Neural progenitor cell (in vitro differentiated cells): ENCODE data around the gene FRYL. TPM values are rescaled to one million over a fixed set of nuclear protein-coding genes. Genes with fewer than 3 reads are reported as not detected.

Experiments
- DNase-seq: peaks from one replicate; pipeline ENCODE4 v3.0.0-alpha.2; 2016; ENCODE audit warnings: low spot score
- H2AFZ ChIP-seq: fragments of 200-600 bp; sonication (generic); replicated peaks from 2 replicates; pipeline ENCODE4 v1.6.1; 2016; ENCODE audit warnings: antibody characterized with exemption
- H3F3A ChIP-seq: fragments of 200-600 bp; sonication (generic); 2 replicates; pipeline ENCODE4 v1.6.1; 2016; ENCODE audit warnings: antibody characterized with exemption, low read depth
- H3K27ac ChIP-seq: fragments of 200-600 bp; sonication (generic); 2 replicates; pipeline ENCODE4 v1.5.1; 2016; ENCODE audit warnings: mild to moderate bottlenecking
- H3K27me3 ChIP-seq: fragments of 200-600 bp; sonication (generic); 2 replicates; pipeline ENCODE4 v1.6.1; 2016; ENCODE audit warnings: mild to moderate bottlenecking, moderate library complexity
- H3K36me3 ChIP-seq: fragments of 200-600 bp; sonication (generic); 2 replicates; pipeline ENCODE4 v1.5.1; 2016
- H3K4me1 ChIP-seq: fragments of 200-600 bp; sonication (generic); 2 replicates; pipeline ENCODE4 v1.6.1; 2016; ENCODE audit warnings: mixed run types
- H3K4me2 ChIP-seq: fragments of 200-600 bp; sonication (generic); 2 replicates; pipeline ENCODE4 v1.6.1; 2016
- H3K4me3 ChIP-seq: fragments of 200-600 bp; sonication (generic); 2 replicates; pipeline ENCODE4 v1.5.1; 2016
- H3K79me2 ChIP-seq: fragments of 200-600 bp; sonication (generic); 2 replicates; pipeline ENCODE4 v1.6.1; 2016; ENCODE audit warnings: low read depth
- H3K9ac ChIP-seq: fragments of 200-600 bp; sonication (generic); 2 replicates; pipeline ENCODE4 v1.6.1; 2016
- H3K9me3 ChIP-seq: fragments of 200-600 bp; sonication (generic); 2 replicates; pipeline ENCODE4 v1.5.1; 2016; ENCODE audit warnings: low read depth
- H4K20me1 ChIP-seq: fragments of 200-600 bp; sonication (generic); 2 replicates; pipeline ENCODE4 v1.6.1; 2016; ENCODE audit warnings: low read depth
- H3K27ac Mint-ChIP-seq: 3 replicates; pipeline ENCODE4 v1.8.0; 2021; ENCODE audit warnings: mixed read lengths
- H3K27me3 Mint-ChIP-seq: 2 replicates; pipeline ENCODE4 v1.8.0; 2022; ENCODE audit warnings: low read depth, mild to moderate bottlenecking, inconsistent platforms, moderate library complexity, mixed read lengths; ENCODE audit not compliant: insufficient read depth
- H3K36me3 Mint-ChIP-seq: 3 replicates; pipeline ENCODE4 v1.8.0; 2021; ENCODE audit warnings: mixed read lengths
- H3K4me1 Mint-ChIP-seq: 3 replicates; pipeline ENCODE4 v1.8.0; 2021; ENCODE audit warnings: mixed read lengths
- H3K4me3 Mint-ChIP-seq: 3 replicates; pipeline ENCODE4 v1.8.0; 2021; ENCODE audit warnings: mild to moderate bottlenecking, moderate library complexity, mixed read lengths
- H3K9me3 Mint-ChIP-seq: 3 replicates; pipeline ENCODE4 v1.8.0; 2020; ENCODE audit warnings: mixed read lengths
- EZH2 ChIP-seq: fragments of 200-600 bp; sonication (generic); IDR thresholded peaks from 2 replicates; pipeline ENCODE4 v1.6.1; 2017; ENCODE audit warnings: antibody characterized with exemption, mild to moderate bottlenecking, moderate library complexity
- EZH2phosphoT487 ChIP-seq: fragments of 200-600 bp; sonication (generic); IDR thresholded peaks from 2 replicates; pipeline ENCODE4 v1.6.1; 2017; ENCODE audit warnings: antibody characterized with exemption
- total RNA-seq: library from RNA; depleted of rRNA; stranded (reverse); fragments of >200 nt; gene quantifications from 2 replicates; pipeline ENCODE4 v1.2.3, GENCODE V29; 2015; ENCODE audit warnings: low replicate concordance
- TF ChIP-seq, protein P1 (sequence below): fragments of 200-600 bp; sonication (generic); IDR thresholded peaks from 2 replicates; pipeline ENCODE4 v1.5.1; 2017; ENCODE audit warnings: antibody characterized with exemption, mild to moderate bottlenecking

Gene FRYL
- total RNA-seq, 1 donor from 2014 or later, result 70.5 TPM

- Histone ChIP-seq H4K20me1 (peaks cover 24% of the 10 kb centered on the region), H3K4me1 (no peaks in the 10 kb centered on the region), H2AFZ (no peak overlapping the region), H3K27ac (no peak overlapping the region), H3K27me3 (no peaks in the 10 kb centered on the region), H3K79me2 (peaks cover 51% of the 10 kb centered on the region), H3K9ac (no peak overlapping the region), H3F3A (peaks cover 11% of the 10 kb centered on the region), H3K9me3 (no peaks in the 10 kb centered on the region), H3K4me2 (no peak overlapping the region), H3K4me3 (no peak overlapping the region), H3K36me3 (peaks cover 6% of the 10 kb centered on the region)
- H3K4me1 Mint-ChIP-seq, result no peaks in the 10 kb centered on the region
- DNase-seq, result no peak
- H3K36me3 Mint-ChIP-seq, result peaks cover 25% of the 10 kb centered on the region
- peaks cover 9% of the 10 kb centered on the region for H3K9me3 Mint-ChIP-seq
- no peaks in the 10 kb centered on the region for H3K27me3 Mint-ChIP-seq
- H3K4me3 Mint-ChIP-seq, result no peak overlapping the region
- TF ChIP-seq EZH2 (no peak), EZH2phosphoT487 (no peak)
- TF ChIP-seq, protein P1, sequence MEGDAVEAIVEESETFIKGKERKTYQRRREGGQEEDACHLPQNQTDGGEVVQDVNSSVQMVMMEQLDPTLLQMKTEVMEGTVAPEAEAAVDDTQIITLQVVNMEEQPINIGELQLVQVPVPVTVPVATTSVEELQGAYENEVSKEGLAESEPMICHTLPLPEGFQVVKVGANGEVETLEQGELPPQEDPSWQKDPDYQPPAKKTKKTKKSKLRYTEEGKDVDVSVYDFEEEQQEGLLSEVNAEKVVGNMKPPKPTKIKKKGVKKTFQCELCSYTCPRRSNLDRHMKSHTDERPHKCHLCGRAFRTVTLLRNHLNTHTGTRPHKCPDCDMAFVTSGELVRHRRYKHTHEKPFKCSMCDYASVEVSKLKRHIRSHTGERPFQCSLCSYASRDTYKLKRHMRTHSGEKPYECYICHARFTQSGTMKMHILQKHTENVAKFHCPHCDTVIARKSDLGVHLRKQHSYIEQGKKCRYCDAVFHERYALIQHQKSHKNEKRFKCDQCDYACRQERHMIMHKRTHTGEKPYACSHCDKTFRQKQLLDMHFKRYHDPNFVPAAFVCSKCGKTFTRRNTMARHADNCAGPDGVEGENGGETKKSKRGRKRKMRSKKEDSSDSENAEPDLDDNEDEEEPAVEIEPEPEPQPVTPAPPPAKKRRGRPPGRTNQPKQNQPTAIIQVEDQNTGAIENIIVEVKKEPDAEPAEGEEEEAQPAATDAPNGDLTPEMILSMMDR, result no peak
- H3K27ac Mint-ChIP-seq, result no peak overlapping the region
Observed at GRCh38 chr4:48680848-48681568, 99.1 kb downstream of the FRYL start.

- Histone ChIP-seq H3F3A (peaks cover 4% of the 10 kb centered on the region), H3K27ac (no peak overlapping the region), H3K4me2 (no peak overlapping the region), H3K9ac (no peak overlapping the region), H4K20me1 (peaks cover 9% of the 10 kb centered on the region), H3K9me3 (no peaks in the 10 kb centered on the region), H3K79me2 (peaks cover 32% of the 10 kb centered on the region), H3K27me3 (no peaks in the 10 kb centered on the region), H3K4me1 (no peaks in the 10 kb centered on the region), H3K4me3 (no peak overlapping the region), H2AFZ (no peak overlapping the region), H3K36me3 (peaks cover 6% of the 10 kb centered on the region)
- Mint-ChIP-seq H3K27me3 (no peaks in the 10 kb centered on the region), H3K27ac (no peak overlapping the region), H3K9me3 (peaks cover 8% of the 10 kb centered on the region), H3K4me3 (no peak overlapping the region), H3K4me1 (no peaks in the 10 kb centered on the region), H3K36me3 (peaks cover 17% of the 10 kb centered on the region)
- no peak for TF ChIP-seq EZH2
- TF ChIP-seq, protein P1, result no peak
- TF ChIP-seq EZH2phosphoT487, result no peak
- no peak for DNase-seq
Observed at GRCh38 chr4:48673537-48673936, 106.5 kb downstream of the FRYL start.

DNA sequence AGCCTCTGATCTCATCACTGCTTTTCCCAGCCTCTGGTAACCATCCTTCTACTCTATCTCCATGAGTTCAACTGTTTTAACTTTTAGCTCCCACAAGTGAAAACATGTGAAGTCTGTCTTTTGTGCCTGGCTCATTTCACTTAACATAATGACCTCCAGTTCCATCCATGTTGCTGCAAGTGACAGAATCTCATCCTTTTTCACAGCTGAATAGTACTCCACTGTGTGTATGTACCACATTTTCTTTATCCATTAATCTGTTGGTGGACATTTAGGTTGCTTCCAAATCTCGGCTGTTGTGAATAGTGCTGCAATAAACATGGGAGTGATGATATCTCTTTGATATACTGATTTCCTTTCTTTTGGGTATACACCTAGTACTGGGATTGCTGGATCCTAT lies 109.5 kb downstream of the FRYL start:
- no peaks in the 10 kb centered on the region for H3K27me3 Mint-ChIP-seq
- no peaks in the 10 kb centered on the region for H3K4me1 Mint-ChIP-seq

More for the DNA sequence above, 109.5 kb downstream of the FRYL start:
- no peak overlapping the region for H3K9ac ChIP-seq
- no peaks in the 10 kb centered on the region for H3K36me3 ChIP-seq
- no peak overlapping the region for H3K27ac ChIP-seq
- TF ChIP-seq, protein P1, result no peak
- no peak for TF ChIP-seq EZH2
- Mint-ChIP-seq H3K4me3 (no peak overlapping the region), H3K36me3 (peaks cover 11% of the 10 kb centered on the region), H3K27ac (no peak overlapping the region), H3K9me3 (no peaks in the 10 kb centered on the region)
- no peaks in the 10 kb centered on the region for H3K27me3 ChIP-seq
- H3K4me2 ChIP-seq, result no peak overlapping the region
- no peak overlapping the region for H2AFZ ChIP-seq
- H4K20me1 ChIP-seq, result peaks cover 9% of the 10 kb centered on the region
- peaks cover 42% of the 10 kb centered on the region for H3K79me2 ChIP-seq
- no peak for DNase-seq
- no peaks in the 10 kb centered on the region for H3K9me3 ChIP-seq
- H3F3A ChIP-seq, result peaks cover 4% of the 10 kb centered on the region
- no peaks in the 10 kb centered on the region for H3K4me1 ChIP-seq
- H3K4me3 ChIP-seq, result no peak overlapping the region
